ENCODE data around the gene ZNF425.

Gene ZNF425

DNA sequence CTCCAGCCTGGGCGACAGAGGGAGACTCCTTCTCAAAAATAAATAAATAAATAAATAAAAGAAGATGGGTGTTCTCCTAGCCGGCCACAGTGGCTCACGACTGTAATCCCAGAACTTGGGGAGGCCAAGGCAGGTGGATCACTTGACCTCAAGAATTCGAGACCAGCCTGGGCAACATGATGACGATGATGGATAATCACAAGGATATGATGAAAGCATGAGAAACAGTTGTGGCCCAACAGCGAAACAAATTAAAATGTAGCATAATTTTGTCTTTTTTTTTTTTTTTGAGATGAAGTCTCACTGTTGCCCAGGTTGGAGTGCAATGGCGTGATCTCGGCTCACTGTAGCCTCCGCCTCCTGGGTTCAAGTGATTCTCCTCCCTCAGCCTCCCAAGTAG lies 48.5 kb downstream of the ZNF425 start:
- in situ Hi-C loops (cut with HindIII; ENCODE audit: low sequenced_read_pairs): no loop called here

DNA sequence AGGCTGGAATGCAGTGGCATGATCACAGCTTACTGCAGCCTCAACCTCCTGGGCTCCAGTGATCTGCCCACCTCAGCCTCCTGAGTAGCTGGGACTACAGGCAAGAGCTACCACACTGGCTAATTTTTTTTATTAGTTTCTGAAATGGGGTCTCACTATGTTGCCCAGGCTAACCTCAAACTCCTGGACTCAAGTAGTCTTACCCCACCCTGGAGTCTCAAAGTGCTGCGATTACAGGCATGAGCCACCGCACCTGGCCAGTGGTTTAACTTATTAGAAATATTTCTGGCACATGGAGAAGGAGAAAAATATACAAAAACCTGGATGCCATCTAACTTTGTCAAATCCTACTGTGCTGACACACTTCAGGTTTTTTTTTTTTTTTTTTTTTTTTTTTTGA lies 50.8 kb downstream of the ZNF425 start:
- no peak overlapping the region for H3K4me3 ChIP-seq (ENCODE audit: low read depth, low read length)
- in situ Hi-C loops (cut with HindIII; ENCODE audit: low sequenced_read_pairs): no loop called here
- TF ChIP-seq, protein P1, sequence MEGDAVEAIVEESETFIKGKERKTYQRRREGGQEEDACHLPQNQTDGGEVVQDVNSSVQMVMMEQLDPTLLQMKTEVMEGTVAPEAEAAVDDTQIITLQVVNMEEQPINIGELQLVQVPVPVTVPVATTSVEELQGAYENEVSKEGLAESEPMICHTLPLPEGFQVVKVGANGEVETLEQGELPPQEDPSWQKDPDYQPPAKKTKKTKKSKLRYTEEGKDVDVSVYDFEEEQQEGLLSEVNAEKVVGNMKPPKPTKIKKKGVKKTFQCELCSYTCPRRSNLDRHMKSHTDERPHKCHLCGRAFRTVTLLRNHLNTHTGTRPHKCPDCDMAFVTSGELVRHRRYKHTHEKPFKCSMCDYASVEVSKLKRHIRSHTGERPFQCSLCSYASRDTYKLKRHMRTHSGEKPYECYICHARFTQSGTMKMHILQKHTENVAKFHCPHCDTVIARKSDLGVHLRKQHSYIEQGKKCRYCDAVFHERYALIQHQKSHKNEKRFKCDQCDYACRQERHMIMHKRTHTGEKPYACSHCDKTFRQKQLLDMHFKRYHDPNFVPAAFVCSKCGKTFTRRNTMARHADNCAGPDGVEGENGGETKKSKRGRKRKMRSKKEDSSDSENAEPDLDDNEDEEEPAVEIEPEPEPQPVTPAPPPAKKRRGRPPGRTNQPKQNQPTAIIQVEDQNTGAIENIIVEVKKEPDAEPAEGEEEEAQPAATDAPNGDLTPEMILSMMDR (IDR thresholded peaks at IDR 0.05; ENCODE audit: low read depth, low read length): no peak
- DNase-seq (ENCODE audit: low read depth, low spot score): no peak

More for the DNA sequence above, 48.5 kb downstream of the ZNF425 start:
- TF ChIP-seq, protein P1 (IDR thresholded peaks at IDR 0.05; ENCODE audit: low read depth, low read length): no peak
- no peak for DNase-seq (ENCODE audit: low read depth, low spot score)
- H3K4me3 ChIP-seq (ENCODE audit: low read depth, low read length): no peak overlapping the region

DNA sequence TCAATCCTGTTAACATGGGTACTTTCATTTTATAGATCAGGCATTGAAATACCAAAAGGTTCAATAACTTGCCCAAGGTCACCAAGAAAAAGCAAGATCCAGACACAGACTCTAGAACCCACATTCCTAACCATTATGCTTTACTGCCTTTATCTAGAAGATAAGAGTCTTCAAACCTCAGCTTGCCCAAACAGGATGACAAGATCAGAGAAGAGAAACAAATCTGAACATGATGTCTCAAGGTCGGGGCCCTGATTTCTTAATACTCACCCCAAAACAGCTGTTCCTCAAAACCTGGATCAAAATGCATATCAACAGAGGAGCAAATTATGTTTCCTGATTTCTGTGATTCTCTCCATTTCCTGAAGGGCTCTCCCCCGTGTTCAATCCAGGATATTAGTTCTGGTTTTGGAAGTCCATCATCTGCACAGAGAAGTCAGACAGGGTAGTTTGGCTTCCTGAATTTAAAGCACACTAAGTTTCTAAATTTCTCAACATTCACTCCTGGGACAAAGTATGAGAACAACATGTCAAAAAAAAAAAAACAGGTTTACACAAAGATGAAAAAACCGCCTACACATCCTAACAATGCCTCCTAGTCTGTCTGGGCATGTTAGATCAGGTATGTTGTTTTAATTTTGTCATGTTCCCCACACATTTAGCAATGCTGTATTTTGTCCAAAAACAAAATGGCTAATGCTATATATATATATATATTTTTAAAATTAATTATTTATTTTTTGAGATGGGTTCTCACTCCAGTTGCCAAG lies 51.8 kb downstream of the ZNF425 start:
- in situ Hi-C loops (cut with HindIII; ENCODE audit: low sequenced_read_pairs): no loop called here
- DNase-seq (ENCODE audit: low read depth, low spot score): no peak
- TF ChIP-seq, protein P1 (IDR thresholded peaks at IDR 0.05; ENCODE audit: low read depth, low read length): no peak
- no peak overlapping the region for H3K4me3 ChIP-seq (ENCODE audit: low read depth, low read length)

DNA sequence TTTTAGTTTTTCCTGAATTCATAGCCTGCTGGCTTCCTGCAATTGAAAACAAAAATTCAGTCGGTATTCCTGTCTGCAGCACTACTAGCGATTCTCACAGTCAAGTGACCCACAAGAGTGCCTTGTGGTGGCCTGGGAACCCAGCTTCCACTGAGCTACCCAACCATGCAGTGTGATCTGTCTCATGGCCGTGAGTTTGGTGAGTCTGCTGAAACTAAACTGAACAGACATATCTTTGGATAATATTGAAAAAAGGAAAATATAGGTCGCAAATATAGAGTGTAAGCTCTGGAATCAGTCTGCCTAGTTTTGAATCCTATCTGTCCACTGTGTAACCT lies 53.7 kb downstream of the ZNF425 start:
- no peak for DNase-seq (ENCODE audit: low read depth, low spot score)
- TF ChIP-seq, protein P1 (IDR thresholded peaks at IDR 0.05; ENCODE audit: low read depth, low read length): no peak
- H3K4me3 ChIP-seq (ENCODE audit: low read depth, low read length): no peak overlapping the region
- in situ Hi-C loops (cut with HindIII; ENCODE audit: low sequenced_read_pairs): no loop called here

DNA sequence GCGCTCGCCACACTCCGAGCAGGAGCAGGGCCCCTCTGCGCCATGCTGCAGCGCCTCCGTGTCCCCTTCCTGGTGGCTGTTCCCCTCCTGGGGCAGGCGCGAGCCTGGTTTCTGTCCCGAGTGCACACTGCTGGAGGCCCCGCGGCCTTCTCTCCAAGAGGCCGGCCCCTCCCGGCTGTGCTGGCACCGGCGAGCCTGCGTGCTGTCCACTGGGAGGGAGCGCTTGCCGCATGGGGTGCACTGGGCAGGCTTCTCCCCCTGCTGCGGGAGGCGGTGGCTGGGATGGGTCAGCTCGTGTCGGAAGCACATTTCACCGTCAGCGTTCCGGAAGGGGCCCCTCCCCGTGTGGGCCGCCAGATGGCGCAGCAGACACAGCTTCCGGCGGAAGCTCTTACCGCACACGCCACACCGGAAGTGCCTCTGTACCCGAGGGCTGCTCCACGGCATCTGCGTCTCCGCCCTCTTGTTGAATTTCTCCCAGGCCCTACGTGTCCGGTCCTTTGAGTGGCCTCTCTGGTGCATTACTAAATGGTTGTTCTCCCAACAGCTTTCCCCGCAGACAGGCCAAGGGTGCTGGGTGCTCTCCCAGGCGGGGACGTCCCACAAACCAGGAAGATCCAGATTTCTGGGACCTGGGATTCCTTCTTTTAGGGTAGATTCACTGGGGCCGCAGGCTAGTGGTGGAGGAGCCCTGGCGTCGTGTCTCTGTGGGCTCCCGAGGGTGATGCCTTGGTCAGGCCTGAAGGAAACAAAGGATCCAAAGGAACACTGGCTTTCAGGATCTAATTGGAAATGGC lies 54.3 kb downstream of the ZNF425 start:
- TF ChIP-seq, protein P1 (IDR thresholded peaks at IDR 0.05; ENCODE audit: low read depth, low read length): peak; percentile 24
- DNase-seq (ENCODE audit: low read depth, low spot score): no peak
- no peak overlapping the region for H3K4me3 ChIP-seq (ENCODE audit: low read depth, low read length)
- in situ Hi-C loops (cut with HindIII; ENCODE audit: low sequenced_read_pairs): no loop called here

DNA sequence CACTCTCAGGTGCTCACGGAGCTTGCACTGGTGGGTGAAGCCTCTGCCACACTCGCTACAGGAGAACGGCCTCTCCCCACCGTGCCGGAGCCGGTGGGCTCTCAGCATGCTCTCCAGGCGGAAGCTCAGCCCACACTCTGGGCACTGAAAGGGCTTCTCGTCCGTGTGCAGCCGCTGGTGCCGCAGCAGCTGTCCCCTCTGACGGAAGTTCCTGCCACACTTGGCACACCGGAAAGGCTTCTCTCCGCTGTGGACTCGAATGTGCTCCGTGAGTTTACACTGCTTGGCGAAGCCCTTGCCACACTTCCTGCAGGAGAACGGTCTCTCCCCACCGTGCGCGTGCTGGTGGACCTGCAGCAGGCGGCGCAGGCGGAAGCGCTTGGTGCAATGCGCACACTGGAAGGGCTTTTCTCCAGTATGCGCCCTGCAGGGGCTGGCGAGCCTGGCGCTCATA lies 54.9 kb downstream of the ZNF425 start:
- in situ Hi-C loops (cut with HindIII; ENCODE audit: low sequenced_read_pairs): no loop called here
- TF ChIP-seq, protein P1 (IDR thresholded peaks at IDR 0.05; ENCODE audit: low read depth, low read length): no peak
- H3K4me3 ChIP-seq (ENCODE audit: low read depth, low read length): no peak overlapping the region
- no peak for DNase-seq (ENCODE audit: low read depth, low spot score)

Data from astrocyte of the spinal cord (primary cell).